ENCODE results near the gene SLC9C2. TPM values are rescaled to one million over a fixed set of nuclear protein-coding genes. Genes with fewer than 3 reads are reported as not detected.

Gene SLC9C2
- polyA plus RNA-seq, 1 experiment = not detected

DNA sequence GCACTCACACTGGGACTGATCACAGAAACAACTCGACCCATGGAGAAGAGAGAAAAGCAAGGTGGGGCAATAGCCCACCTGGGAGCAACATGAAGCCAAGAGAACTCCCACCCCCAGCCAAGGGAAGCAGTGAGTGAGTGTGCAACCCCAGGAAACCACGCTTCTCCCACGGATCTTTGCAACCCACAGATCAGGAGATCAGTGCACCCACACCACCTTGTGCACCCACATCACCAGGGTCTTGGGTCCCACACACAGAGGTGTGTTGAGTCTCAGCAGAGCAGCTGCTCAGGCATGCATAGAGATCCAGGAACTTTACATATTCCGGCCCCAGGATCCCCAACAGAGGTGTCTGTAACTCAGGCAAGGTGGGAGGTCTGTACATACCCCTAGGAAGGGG lies 143.0 kb downstream of the SLC9C2 start:
- Histone ChIP-seq H3K4me3 (ENCODE audit: low read depth, low read length) (no peak overlapping the region), H3K36me3 (ENCODE audit: control insufficient read depth, insufficient read depth, low read length) (peaks cover 12% of the 10 kb centered on the region), H3K27me3 (ENCODE audit: control insufficient read depth, insufficient read depth, low read length) (no peaks in the 10 kb centered on the region)
- POLR2A ChIA-PET = no interaction called here
- TF ChIP-seq CTCF (IDR thresholded peaks at IDR 0.05; ENCODE audit: insufficient read depth, low read depth, low read length) = no peak
- CTCF ChIA-PET = no interaction called here
- DNase-seq (ENCODE audit: low read depth) = no peak

DNA sequence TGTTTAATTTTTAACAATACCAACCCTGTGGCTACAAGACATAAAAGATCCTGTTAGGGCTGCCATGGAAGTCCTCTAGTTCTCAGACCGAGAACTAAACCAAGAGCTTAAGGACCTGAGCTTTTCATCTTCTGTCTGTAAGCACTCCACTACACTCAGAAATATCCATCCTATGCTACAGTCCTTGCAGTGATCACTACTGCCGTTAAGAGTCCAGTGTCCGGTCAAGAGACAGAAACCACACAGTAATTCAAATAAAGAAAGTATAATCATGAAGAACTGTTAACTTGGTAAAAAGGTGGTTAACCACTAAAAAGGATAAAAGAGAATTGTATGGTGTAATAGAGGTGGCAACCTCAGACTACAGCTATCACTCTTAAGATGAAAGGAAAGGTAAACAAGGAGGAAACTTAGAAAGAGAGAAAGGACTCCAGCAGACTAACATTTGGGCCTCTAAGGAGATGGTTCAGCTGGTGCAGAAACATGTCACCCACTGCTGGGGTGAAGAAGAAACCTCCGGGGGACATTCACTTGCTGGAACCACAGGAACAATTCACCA lies 147.8 kb downstream of the SLC9C2 start:
- ChIA-PET CTCF (no interaction called here), POLR2A (no interaction called here)
- DNase-seq (ENCODE audit: low read depth) = no peak
- no peak overlapping the region for H3K4me3 ChIP-seq (ENCODE audit: low read depth, low read length)
- no peaks in the 10 kb centered on the region for H3K27me3 ChIP-seq (ENCODE audit: control insufficient read depth, insufficient read depth, low read length)
- TF ChIP-seq CTCF (IDR thresholded peaks at IDR 0.05; ENCODE audit: insufficient read depth, low read depth, low read length) = no peak
- H3K36me3 ChIP-seq (ENCODE audit: control insufficient read depth, insufficient read depth, low read length) = peaks cover 4% of the 10 kb centered on the region

- ChIA-PET CTCF (interaction anchor here (0.7 to 1.4 kb wide), 3 partner anchors 15 to 47 kb away, joined by 3 to 5 read pairs (median 3); no protein-coding TSS in a partner anchor), POLR2A (interaction anchor here (0.9 kb wide), 1 partner anchor 414 kb away, joined by 4 read pairs; the partner anchor contains the start of gene ZBTB37)
- Histone ChIP-seq H3K36me3 (ENCODE audit: control insufficient read depth, insufficient read depth, low read length) (no peaks in the 10 kb centered on the region), H3K27me3 (ENCODE audit: control insufficient read depth, insufficient read depth, low read length) (no peaks in the 10 kb centered on the region), H3K4me3 (ENCODE audit: low read depth, low read length) (no peak overlapping the region)
- no peak for DNase-seq (ENCODE audit: low read depth)
- no peak for TF ChIP-seq CTCF (IDR thresholded peaks at IDR 0.05; ENCODE audit: insufficient read depth, low read depth, low read length)
Observed at GRCh38 chr1:173453982-173454381, 148.9 kb downstream of the SLC9C2 start.

DNA sequence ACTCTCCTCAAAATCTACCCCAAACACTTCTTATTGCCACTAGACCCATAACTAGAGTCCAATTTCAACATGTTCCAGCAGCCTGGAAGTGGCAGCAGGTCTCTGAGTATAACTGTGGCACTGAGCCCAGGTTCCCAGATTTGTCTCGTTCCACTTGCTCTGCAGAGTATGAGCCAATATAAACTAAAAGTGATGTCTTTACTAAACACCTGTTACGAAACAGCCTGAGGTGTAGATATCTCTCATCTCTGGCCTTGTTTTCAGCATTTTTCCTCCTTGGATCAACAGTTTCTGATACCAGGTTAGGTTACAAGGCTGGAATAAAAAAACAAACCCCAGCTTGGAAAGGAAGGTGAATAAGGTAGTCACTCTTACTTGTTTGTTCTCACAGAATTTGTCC lies 150.9 kb downstream of the SLC9C2 start:
- Histone ChIP-seq H3K36me3 (ENCODE audit: control insufficient read depth, insufficient read depth, low read length) (no peaks in the 10 kb centered on the region), H3K27me3 (ENCODE audit: control insufficient read depth, insufficient read depth, low read length) (no peaks in the 10 kb centered on the region), H3K4me3 (ENCODE audit: low read depth, low read length) (no peak overlapping the region)
- POLR2A ChIA-PET = no interaction called here
- no peak for TF ChIP-seq CTCF (IDR thresholded peaks at IDR 0.05; ENCODE audit: insufficient read depth, low read depth, low read length)
- DNase-seq (ENCODE audit: low read depth) = no peak
- CTCF ChIA-PET = interaction anchor here (0.6 to 0.9 kb wide), 2 partner anchors 27 to 649 kb away, joined by 3 read pairs; no protein-coding TSS in a partner anchor

Other genes with a start within 250 kb of the SLC9C2 start
- 885 and 1,282 TPM in 2 replicates for gene PRDX6, start 125.7 kb downstream of the SLC9C2 start, polyA plus RNA-seq (2011; rRNA removed)
- not detected in 2 replicates for gene TEX50, start 32.3 kb upstream of the SLC9C2 start, polyA plus RNA-seq (2011; rRNA removed)
- gene ANKRD45, start 66.8 kb upstream of the SLC9C2 start, polyA plus RNA-seq (2011; rRNA removed) = not detected in 2 replicates
- 11.0 and 15.5 TPM in 2 replicates for gene KLHL20, start 111.9 kb upstream of the SLC9C2 start, polyA plus RNA-seq (2011; rRNA removed)
- gene DARS2, start 221.6 kb upstream of the SLC9C2 start, polyA plus RNA-seq (2011; rRNA removed) = 15.8 and 24.3 TPM in 2 replicates
- gene CENPL, start 221.8 kb upstream of the SLC9C2 start, polyA plus RNA-seq (2011; rRNA removed) = 8.3 and 13.2 TPM in 2 replicates

Measured in BJ (cell line).